ENCODE data around the gene FKBP5.

FKBP5 gene

DNA sequence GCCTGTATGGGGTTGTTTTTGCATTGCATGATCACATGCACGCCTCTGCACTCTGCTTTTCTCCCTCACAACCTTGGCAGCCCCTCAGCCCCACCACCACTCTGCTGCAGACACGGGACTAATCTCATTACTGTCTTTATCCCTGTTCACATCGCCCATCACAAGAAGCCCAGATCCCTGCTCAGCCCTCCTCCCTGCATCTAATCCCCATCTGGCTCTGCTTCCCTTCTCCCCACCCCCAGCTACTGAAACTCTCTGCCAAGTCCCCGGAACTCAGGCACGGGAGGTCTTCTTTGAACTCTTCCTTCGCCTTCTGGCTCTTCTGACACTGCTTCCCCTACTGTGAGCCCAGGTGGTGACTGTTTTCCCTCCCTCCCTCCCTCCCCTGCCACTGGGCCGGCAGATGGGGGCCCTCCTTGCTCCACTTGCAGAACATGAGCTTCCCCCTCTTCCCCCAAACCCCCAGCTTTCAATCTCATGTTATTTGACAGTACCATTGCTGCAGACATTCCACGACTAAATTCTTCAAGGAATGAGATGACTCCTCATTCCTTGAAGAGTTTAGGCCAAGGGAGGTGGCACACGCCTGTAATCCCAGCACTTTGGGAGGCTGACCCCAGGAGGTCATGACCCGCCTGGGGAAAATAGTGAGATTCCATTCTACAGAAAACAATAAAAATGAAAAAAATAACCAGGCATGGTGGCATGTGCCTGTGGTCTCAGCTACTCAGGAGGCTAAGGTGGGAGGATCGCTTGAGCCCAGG lies 154.1 kb downstream of the FKBP5 start:
- DNase-seq: no peak

DNA sequence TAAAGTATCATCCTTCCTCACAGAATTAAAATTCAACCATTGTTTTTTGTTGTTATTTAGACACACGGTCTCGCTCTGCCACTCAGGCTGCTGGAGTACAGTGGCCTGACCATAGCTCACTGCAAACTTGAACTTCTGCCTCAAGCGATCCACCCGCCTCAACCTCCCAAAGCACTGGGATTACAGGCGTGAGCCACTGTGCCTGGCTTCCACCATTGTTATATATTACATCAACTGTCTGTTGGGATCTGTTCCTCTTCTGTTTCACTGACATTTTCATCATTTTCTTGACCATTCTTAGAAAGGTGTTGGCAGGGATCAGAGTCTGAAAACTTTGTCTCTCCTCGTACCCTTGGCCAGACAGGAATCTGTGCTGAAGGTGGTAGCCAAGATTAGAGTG lies 154.7 kb downstream of the FKBP5 start:
- no peak for DNase-seq

DNA sequence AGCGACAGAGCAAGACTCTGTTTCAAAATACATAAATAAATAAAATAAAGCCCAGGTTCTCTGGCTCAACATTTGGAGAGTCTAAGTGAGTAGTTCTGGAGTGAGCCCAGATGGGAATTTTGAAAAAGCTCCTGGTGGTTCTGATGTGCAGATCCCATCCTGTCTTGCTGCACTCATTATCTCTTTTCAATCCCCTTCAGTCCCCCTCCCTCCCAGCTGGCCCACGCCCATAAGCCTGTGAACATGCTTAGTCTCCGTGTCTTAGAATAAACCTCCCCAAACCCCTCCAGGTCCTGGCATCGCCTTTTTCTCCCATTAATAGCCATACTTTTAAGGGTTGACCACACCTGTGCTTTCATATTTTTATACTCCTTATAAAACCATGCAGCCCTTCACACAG lies 156.6 kb downstream of the FKBP5 start:
- no peak for DNase-seq

DNA sequence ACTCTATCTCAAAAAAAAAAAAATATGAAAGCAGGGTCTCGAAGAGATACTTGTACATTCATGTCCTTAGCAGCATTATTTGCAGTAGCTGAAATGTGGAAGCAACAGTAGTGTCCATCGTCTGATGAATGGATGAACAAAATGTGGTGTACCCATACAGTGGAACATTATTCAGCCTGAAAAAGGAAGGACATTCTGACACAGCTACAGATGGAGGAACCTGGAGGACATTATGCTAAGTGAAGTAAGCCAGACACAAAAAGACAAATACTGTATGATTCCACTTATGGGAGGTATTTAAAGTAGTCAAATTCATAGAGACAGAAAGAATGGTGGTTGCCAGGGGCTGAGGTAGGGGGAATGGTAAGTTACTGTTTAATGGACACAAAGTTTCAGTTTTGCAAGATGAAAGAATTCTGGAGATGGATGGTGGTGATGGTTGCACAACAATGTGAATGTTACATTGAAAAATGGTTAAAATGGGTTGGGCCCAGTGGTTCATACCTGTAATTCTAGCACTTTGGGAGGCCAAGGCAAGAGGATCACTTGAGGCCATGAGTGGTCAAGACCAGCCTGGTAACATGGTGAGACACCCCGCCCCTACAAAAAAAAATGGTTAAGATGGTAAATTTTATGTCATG lies 164.2 kb downstream of the FKBP5 start:
- no peak for DNase-seq

Measured in stimulated activated CD4-positive, alpha-beta T cell treated with anti-CD3 and anti-CD28 coated beads, Interleukin-15, amount 100 ng/mL, for 24 hours (primary cell).